Measurements from ENCODE around the gene SYNPR.

DNA sequence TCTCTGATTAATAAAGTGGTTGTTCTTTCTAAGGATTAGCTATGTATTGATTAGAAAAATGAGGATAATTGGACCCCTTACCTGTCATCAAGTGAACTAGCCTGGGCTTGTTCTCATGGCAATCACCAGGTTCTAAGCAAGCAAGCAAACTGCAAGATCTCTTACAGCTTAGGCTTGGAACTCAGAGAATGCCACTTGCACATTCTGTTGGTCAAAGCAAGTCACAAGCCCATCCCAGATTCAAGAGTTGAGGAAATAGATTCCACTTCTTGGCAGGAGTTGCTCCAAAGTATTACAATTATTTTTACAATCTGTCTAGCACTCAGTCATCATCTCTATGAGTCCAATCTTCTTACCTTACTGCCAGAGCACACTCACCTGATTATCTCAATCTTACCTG lies 180.3 kb downstream of the SYNPR start:
- TF ChIP-seq EZH2phosphoT487 (IDR thresholded peaks at IDR 0.05; ENCODE audit: borderline replicate concordance, low read depth, low read length): no peak
- TF ChIP-seq, protein P1, sequence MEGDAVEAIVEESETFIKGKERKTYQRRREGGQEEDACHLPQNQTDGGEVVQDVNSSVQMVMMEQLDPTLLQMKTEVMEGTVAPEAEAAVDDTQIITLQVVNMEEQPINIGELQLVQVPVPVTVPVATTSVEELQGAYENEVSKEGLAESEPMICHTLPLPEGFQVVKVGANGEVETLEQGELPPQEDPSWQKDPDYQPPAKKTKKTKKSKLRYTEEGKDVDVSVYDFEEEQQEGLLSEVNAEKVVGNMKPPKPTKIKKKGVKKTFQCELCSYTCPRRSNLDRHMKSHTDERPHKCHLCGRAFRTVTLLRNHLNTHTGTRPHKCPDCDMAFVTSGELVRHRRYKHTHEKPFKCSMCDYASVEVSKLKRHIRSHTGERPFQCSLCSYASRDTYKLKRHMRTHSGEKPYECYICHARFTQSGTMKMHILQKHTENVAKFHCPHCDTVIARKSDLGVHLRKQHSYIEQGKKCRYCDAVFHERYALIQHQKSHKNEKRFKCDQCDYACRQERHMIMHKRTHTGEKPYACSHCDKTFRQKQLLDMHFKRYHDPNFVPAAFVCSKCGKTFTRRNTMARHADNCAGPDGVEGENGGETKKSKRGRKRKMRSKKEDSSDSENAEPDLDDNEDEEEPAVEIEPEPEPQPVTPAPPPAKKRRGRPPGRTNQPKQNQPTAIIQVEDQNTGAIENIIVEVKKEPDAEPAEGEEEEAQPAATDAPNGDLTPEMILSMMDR (conservative IDR thresholded peaks at IDR 0.05; ENCODE audit: low read length): no peak

Measured in OCI-LY7 (cell line).